ENCODE measurements around the gene CST11. TPM values are rescaled to one million over a fixed set of nuclear protein-coding genes. Genes with fewer than 3 reads are reported as not detected.
A peak's percentile ranks its signal among the peaks of the same experiment; 100 is the strongest.

The CST11 gene
- total RNA-seq, 1 donor from 2014 or later, result not detected

DNA sequence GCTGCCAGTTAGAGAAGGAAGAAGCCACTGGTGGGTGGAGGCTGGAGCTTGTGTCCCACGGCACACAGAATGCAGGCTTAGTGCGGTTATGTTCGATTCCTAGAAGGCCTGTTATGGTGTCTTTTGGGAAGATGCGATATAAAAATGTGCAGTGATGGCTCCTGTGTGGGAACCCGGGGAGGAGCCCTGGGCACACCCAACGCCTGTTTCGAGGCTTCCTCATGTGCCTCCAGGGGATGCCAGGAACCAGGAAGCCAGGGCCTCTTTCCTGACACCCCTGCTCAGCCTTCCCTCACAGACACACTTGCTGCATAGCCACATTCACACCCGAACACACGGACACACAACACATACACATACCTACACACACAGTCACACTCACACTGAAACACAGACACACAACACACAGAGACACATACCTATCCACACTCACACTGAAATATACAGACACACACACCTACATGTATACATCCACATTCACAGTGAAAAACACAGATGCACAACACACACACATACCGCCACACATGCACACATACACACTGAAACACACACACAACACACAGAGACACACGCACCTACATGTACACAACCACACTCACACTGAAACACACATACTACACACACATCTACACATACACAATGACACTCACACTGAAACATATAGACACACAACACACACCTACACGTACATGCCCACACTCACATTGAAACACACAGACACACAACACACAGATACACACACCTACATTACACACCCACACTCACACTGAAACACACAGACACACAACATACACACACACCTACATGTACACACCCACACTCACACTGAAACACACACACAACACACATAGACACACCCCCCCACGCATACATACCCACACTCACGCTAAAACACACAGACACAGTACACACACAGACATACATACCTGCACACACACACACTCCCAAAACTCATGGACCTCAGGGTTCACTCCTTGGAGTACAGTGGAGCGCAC is 1.2 kb upstream of the CST11 start:
- no peak for DNase-seq

DNA sequence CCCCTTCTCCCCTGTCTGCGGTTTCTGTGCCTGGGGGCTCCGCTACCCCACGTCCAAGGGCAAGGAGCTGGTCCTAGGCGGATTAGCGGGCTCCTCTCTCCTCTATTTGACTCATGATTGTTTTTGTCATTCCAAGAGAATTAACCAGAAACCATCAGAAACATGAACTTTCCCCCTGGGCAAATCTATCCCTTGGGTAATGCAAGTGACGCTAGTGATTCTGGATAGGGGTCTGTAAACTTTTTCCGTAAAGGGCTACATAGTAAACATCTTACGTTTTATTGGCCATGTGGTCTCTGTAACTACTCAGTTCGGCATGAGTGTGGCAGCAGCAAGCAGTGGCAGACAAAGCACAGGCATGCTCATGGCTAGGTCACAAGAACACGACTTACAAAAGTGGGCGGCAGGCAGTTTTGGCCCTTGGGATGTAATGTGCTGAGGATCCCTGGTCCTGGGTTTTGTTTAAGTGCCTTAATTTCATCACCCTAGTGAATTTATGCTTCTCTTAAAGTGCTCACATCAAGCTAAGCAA is 654 bp downstream of the CST11 start:
- DNase-seq, result no peak

DNA sequence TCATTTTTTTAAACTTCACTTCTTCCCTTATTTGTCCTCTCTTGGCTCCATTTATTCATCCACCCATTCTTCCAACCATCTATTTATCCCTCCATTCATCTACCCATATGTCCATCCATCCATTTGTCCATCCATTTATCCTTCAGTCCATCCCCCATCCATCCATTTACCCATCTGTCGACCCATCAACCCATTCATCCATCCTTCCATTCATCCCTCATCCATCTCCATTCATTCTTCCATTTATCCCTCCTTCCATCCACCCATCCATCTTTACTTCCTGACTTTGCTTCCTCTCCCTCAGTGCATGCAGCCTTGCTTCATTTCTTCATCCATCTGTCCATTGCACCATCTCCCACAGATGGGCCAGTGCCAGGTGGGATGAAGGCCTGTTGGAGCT is 1.8 kb downstream of the CST11 start:
- no peak for DNase-seq

DNA sequence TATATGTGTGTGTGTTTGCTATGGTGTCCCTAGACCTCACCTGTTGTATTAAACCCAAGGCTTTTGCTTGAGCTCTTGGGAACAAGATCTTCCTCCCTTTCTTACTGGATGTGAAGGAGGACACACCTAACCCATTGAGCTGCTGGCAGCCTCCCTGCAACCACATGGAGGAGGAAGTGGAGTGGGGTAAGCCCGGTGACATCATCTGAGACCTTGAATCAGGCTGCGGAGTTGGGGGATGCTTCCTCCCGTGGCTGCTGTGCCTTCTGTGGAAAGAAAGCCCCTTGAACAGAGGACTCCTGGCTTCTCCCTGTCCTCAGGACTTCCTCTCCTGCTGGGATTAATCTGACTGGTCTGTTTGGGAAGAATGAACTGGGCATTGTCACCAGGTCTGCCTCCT is 3.3 kb downstream of the CST11 start:
- DNase-seq, result no peak

DNA sequence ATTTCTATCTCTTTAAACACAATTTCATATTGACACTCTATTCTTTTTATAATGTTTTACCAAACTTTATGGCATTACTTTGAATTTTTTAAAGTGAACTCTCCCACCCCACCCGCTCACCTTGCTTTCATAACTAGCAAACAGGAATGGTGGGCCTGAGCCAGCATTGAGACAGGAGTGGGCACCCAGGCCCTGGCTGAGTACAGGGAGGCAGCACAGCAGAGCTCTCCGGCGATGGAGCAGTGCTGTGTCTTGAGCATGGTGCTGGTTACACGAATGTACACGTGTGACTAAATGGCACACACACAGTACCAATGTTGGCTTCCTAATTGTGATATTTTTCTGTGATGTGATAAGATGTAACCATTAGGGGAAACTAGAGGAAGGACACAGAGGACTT is 4.5 kb downstream of the CST11 start:
- no peak for DNase-seq

DNA sequence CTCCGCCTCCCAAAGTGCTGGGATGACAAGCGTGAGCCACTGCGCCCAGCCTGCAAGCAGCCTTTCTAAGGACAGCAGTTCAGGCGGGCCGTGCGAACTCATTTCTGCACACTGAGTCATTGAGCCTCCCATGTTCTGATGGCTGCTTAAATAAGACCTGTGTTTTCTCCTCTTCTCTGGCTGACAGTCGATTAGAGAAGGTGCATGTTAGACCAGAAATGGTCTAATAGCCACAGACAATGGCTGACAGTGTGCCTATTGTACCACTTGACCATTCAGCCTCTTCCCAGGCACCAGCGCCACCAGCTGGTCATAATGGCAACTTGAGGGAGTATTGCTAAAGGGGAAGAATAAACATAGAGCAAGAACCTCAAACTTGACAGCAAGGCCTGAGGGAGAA is 6.2 kb downstream of the CST11 start:
- no peak for DNase-seq

DNA sequence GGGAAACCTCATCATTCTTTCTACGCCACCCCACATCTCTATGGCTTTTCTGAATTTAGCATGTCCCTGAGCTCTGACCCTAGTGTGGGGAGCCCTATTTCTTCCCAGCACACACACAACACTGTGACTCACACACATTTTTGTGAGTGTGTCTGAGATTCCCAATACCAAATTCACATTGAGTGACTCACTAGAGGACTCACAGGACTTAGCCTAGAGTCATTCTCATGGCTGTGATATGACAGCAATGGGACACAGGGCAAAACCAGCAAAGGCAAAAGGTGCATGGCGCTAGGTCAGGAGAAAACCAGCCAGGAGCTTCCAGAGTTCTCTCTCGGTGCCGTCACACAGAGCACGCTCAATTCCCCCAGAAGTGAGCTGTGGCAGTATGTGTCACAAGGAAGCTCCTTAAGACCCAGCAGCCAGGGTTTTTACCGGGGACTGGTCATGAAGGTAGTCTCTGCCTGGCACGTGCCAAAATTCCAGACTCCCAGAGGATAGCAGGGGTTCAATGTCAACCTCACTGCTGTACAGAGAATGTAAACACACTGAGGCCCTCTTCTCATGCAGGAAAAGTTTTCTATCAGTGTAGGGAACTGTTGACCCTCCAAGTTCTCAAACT is 7.0 kb downstream of the CST11 start:
- DNase-seq, result no peak

DNA sequence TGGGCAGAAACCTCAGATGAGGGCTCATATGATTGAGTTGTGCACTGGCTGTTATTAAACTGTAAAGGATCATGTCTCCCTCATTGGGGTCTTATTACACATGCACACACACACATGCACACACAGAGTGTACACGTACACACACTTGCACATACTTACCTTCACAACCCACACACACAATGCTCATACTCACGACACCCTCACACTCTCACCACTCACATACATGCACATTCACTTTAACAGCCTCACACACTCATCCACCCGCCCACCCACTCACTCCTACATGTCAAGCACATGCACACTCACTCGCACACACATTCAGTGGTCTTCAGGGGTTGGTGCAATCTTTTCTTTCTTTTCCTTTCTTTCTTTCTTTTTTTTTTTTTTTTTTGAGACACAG is 7.8 kb downstream of the CST11 start:
- DNase-seq, result no peak

DNA sequence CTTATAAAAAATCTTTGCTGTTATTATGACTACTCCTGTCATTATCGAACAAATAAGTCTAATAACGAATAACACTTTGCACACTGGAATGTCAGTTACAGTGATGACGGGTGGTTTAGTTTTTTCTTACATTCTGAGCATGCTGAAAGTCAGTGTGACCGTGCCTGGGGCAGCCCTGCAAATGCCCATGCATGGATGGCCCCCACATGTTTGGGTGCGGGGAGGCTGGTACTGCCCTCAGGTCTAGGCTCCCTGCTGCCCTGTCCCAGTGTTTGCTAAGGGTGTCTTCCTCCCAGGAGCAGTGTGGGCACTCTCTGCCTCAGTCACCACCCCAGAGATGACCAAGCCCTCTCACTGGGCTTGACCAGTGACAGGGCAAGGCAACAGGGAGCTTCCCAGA is 10.2 kb downstream of the CST11 start:
- DNase-seq, result no peak

DNA sequence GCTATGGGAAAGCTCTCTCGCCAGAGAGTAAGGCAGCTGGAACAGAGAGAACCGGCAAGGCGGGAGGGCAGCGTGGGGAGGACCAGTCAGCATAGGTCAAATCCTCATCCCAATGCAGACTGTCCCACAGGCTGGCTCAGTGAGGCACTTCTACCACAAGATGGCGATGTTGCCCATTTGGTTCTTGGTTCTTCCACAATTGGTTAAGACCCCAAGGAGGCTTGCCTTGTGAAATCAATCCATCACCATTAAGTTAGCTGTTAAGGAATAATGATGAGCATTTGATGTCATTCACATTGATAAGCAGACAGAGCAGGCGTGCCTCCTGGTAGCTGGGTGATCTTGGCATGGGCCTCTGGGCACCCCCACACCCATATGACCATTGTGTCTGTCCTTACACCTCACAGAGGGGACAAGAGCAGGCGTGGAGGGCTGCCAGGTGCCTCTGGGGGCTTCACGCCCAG is 10.8 kb downstream of the CST11 start:
- peak; percentile 43 for DNase-seq

DNA sequence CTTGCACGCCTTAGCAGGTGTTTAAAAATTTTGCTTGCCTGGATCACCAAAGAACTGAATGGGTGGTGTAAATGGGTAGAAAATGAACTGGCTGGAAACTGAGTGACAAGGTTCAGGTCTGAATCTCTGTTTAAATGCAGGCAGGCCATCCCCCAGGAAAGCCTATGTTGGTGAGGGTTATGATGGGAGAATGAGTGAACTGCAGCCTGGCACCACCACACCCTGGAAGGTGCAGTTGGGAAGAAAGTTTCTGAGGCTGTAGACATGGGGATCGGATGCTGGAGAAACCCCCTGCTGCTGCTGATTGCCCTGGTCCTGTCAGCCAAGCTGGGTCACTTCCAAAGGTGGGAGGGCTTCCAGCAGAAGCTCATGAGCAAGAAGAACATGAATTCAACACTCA is 12.7 kb downstream of the CST11 start:
- DNase-seq, result no peak

DNA sequence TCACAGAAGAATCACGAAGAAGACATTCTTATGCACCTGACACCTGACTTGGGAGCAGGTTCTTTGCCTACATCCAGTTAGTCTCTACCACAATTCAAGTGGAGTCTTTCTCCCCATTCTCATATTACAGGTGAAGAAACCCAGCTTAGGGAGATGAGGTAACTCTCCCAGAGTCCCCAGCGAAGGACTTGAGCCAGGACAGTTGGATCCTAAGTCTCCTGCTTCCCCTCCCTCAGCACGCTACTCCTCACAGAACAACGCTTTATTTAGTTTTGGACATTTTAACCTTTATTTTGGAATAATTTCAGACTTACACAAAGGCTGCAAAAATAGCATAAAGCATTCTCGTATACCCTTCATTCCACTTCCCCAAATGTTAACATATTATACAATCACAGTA is 14.0 kb downstream of the CST11 start:
- DNase-seq, result no peak

DNA sequence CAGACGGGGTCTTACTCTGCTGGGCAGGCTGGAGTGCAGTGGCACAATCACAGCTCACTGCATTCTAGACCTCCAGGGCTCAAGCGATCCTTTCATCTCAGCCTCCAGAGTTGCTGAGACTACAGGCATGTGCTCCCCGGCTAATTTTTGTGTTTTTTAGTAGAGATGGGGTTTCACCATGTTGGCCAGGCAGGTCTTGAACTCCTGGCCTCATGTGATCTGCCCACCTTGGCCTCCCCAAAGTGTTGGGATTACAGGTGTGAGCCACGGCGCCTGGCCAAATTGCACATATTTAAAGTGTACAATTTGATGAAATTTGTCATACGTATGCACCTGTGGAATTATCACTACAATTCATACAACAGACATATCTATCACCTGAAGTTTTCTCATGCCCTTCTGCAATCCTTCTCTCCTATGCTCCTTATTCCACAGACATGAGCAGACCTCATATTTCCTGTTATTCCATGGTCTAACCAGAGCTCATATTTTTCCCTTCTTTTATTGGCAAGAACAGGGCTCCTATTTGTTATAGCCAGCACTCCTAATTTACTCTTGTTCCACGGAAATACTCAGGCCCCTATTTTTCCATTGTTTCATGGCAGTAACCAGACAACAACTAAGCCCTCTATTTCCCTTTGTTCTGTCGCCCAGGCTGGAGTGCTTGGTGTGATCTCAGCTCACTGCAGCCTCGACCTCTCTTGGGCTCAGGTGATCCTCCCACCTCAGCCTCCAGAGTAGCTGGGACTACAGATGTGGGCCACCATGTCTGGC is 15.4 kb downstream of the CST11 start:
- DNase-seq, result no peak

DNA sequence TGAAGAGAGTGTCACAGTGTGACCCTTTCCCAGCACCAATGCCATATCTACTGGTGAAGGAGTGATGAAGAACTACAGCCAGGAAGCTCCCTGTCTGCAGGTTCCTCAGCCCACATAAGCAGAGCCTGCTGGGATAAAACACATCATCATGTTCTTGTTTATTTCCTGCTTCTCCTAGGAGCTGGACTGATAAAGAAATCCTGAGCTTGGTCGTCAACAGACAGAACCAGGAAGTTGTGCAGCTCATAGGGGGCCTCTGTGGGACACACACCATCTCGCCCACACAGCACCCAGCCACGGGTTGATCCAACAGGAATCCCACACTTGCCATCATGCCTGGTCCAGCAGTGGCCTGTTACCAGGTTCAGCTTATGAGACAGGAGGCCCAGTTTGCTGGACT is 16.0 kb downstream of the CST11 start:
- DNase-seq, result no peak

DNA sequence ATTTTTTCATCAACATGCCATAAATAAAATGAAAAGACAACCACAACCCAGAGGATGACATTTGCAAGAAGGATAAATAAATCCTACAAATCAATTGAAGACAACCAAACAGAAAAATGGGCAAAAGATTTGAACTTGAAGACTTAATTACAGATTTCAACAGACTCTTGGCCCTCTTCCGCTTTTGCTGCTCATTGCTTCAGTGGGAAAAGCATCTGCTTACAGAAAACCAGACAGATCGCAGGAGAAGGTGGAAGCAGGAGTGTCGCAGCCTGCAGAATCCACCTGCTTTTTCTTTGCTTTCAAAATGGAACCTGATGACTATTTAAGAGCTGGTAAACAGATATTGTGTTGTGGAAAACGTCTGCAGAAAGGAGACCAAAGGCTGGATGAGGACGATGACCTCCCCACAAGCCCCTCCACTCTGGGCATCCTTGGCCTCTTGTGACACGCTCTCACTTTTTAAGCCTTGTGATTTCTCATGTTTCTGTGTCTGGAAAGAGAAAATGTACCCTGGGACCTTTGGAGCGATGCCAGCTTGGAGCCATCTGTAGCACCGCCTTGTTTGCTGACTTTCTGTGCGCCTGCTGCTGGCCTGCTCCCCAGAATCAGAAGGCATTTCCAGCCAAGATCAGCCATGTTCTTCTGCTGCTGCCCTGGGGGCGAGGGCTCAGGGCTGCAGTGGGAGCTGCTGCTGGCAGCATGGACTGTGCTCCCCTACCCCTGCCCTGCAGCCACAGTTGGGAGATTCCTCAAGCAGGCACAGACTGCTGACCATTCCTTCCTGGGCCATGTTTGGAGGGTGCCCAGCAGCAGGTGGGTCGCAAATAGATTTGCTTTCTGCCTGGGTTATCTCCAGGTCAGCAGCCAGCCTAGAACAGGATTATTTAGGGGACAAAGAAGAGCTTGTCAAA is 16.8 kb downstream of the CST11 start:
- no peak for DNase-seq

DNA sequence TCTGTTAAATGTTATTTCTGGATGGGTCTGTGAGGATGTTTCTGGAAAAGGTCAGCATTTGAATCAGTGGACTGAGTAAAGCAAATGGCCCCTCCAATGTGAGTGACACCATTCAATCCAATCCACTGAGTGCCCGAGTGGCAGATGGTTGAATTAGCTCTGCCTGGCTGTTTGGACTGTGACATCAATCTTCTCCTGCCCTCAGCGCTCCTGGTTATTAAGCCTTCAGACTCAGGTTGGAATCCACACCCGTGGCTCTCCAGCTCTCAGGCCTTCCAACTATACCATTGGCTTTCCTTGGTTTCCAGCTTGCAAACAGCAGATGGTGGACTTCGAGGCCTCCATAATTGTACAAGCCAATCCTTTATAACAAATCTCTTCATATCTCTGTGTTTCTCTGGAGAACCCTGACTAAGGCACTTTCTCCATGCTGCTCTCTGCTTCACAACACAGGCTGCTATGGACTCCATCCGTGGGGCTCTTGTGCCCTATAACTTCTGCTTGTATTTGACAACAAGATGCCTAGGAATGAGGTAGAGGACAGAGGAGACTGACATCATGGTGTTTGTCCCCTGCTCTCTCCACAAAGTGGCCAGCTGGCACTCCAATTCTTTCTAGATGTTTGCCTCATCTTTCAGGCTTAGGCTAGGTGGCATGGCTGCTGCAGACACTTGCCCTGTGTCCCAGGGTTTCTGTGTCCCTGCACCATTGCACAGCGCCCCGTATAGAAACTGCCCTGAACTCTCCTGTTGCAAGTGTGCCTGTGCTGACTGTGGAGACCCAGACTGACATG is 18.0 kb downstream of the CST11 start:
- DNase-seq, result no peak

DNA sequence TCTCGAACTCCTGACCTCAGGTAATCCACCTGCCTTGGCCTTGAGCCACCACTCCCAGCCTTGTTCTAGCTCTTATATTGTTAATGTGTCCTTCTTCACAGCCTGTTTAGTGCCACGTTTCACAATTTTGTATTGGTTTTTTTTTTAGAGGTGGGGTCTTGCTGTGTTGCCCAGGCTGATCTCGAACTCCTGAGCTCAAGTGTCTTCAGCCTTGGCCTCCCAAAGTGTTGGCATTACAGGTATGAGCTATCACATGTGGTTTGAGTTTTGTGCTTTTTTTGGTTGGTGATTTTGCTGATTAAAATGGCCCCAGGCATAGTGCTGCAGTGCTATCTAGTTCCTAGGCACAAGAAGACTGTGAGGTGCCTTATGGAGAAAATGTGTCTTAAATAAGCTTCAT is 19.0 kb downstream of the CST11 start:
- no peak for DNase-seq

DNA sequence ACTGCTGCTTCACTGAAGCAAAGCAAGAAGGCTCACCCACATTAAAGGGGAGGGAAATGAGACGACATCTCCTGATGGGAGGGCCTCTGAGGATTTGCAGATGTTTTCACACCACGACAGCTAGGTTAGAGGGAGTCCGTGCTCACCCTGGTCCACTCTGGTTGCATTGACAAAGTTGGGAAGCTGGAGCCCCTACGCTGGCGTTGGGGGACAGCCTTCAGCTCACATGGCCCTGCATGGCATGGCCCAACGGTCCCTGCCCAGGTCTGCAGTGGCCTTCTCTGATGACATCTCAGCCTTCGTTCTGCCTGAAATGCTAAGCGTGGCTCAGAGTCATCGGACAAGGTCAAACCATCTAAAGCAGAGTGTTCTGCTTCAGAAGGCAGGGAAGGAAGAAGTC is 27.5 kb downstream of the CST11 start:
- DNase-seq, result no peak

DNA sequence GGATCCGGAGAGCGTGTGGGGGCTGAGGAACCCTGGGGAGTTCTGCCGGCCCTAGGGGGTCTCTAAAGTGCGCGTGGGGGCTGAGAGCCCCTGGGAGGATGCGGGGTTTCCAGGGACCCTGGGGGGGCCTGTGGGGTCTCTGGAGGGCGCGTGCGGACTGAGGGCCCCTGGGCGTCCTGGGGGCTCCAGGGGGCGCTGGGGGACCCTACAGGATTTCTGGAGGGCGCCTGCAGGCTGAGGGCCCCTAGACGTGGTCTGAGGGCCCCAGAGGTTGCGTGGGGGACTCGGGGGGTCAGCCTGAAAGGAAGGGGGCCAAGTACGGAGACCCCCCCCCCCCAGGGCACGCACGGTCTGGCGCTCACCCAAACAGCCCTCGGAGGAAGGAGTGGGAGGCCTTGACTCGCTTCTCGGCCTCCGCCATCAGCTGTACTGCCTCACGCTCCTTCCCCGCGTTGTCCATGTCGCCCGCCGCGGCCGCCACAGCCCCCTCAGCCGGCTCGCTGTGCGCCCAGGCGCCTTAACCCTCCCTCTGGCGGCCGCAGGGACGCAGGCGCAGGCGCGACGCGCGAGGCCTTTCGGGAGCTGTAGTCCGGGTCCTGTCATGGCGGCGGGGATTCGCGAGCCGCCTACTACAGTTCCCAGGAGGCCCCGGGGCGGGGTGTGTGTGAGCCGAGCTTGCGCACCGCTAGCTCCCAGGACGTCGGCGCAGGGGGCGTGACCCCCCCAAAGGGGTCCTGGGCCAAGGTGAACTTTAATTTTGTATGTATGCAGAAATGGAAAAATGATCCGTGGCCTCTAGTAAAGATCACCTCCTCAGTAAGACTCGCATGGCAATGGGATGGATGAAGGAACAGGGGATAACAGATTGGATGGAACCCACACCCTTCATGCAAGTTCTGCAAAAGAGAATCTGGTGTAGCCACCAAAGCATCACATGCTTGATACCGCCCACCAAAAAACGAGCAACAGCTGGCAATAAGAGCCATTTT is 31.4 kb downstream of the CST11 start, which contains the start of gene NAPB:
NAPB (minus strand) TSS at position 546 of the 989 bp plus-strand sequence; CDS start at position 460, 86 bp downstream.
- peak; percentile 93 for DNase-seq

All from occipital lobe (tissue), 2 donors.